Ovary (tissue), 9 donors: ENCODE results near the gene CNPY3. TPM values are rescaled to one million over a fixed set of nuclear protein-coding genes. Genes with fewer than 3 reads are reported as not detected.

Experiments used
- DNase-seq, 5 donors: peaks; one replicate each; pipeline ENCODE4 v3.0.0-alpha.2; 2019 to 2020
- H3K27ac ChIP-seq, 2 donors: fragments of 200-600 bp; one replicate each; pipeline versions ENCODE4 v1.5.1 to v1.8.0; 2019 to 2022
- H3K27me3 ChIP-seq: fragments of 200-600 bp; one replicate; pipeline ENCODE4 v1.8.0; 2022
- H3K36me3 ChIP-seq: fragments of 200-600 bp; sonication (generic); one replicate; pipeline ENCODE4 v1.5.1; 2019
- H3K4me1 ChIP-seq: one replicate; pipeline ENCODE4 v1.8.1; 2013; ENCODE audit warnings: mild to moderate bottlenecking, moderate library complexity; ENCODE audit not compliant: insufficient read depth
- H3K4me3 ChIP-seq: fragments of 200-600 bp; sonication (generic); one replicate; pipeline ENCODE4 v1.5.1; 2017
- H3K9me3 ChIP-seq, 2 donors: fragments of 200-600 bp in 1 of 2; sonication (generic) in 1 of 2; one replicate each; pipeline versions ENCODE4 v1.5.1 to v1.8.1; 2013 to 2019; ENCODE audit warnings: mild to moderate bottlenecking in 1 of 2, moderate library complexity in 1 of 2
- EP300 ChIP-seq: sonication (generic); formaldehyde crosslinking; IDR thresholded peaks from one replicate; pipeline ENCODE4 v1.6.1; 2017; ENCODE audit warnings: antibody characterized with exemption
- POLR2A ChIP-seq: fragments of 450-650 bp; IDR thresholded peaks from one replicate; pipeline ENCODE4 v1.6.1; 2017; ENCODE audit warnings: antibody characterized with exemption, mild to moderate bottlenecking, moderate library complexity
- WGBS, 3 donors: extraction: QIAGEN DNeasy Blood & Tissue Kit in 1 of 3; methylation state at CpG; one replicate each; pipeline versions ENCODE4 v1.1.5 to v1.1.7; 2013 to 2017; 5-methylcytosine and 5-hydroxymethylcytosine counted together
- intact Hi-C, 4 donors: fragments of 100-400 bp; cut with DNase I; formaldehyde crosslinking; loops; one replicate each; pipeline versions ENCODE4 v1.11.0 to v1.15.1; 2022 to 2023
- polyA plus RNA-seq, 2 donors: library from polyadenylated mRNA; stranded (reverse); fragments of 200-250 nt in 1 of 2; fragments of 350-450 nt in 1 of 2; fragmentation: Illumina TruSeq in 1 of 2; extraction: RNeasy Lipid Tissue Mini Kit (QIAGEN cat#74804) in 1 of 2; gene quantifications; one replicate each; pipeline ENCODE4 v1.2.3, GENCODE V29; 2013 to 2014
- total RNA-seq, 7 donors: library from RNA; depleted of rRNA in 2 of 7; stranded (reverse); fragments of >200 nt in 2 of 7; fragmentation: NEBNext Ultra II Directional in 3 of 7; extraction: Animal tissue kit (Norgen Biotek cat#: 25700) in 3 of 7; gene quantifications; one replicate each; pipeline versions ENCODE4 v1.1.0 to v1.2.4, GENCODE V29; 2016 to 2023
- TF ChIP-seq, protein P1 (sequence below), 3 donors: fragments of 450-650 bp in 2 of 3; fragments of 200-600 bp in 1 of 3; IDR thresholded peaks; one replicate each; pipeline versions ENCODE4 v1.5.1 to v1.8.0; 2016 to 2022; ENCODE audit warnings: antibody characterized with exemption in 3 of 3, mild to moderate bottlenecking in 1 of 3
- donor health status: DM: no; HTN: no; CAD: no; lungs with moderate emphysema.
- donor health status: DM: no; HTN: no; CAD: no.
- donor health status: Bipolar disorder and iron deficiency.
- donor health status: DM: yes; HTN: yes; CAD: no.
- donor health status: DM: no; HTN: no; CAD: no.
- donor health status: DM: yes; HTN: yes; CAD: no.

The CNPY3 gene
- total and polyA plus RNA-seq, 9 donors, result 25.3 to 61.2 (median 41.3) TPM

DNA sequence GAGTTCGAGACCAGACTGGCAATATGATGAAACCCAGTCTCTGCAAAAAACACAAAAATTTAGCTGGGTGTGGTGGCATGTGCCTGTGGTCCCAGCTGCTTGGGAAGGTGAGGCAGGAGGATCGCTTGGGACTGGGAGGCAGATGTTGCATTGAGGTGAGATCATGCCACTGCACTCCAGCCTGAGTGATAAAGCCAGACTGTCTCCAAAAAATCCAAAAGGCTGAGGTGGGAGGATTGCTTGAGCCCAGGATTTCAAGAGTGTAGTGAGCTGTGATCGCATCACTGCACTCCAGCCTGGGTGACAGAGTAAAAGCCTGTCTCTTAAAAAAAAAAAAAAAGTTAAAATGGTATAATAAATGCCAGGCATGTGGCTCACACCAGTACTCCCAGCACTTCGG is 14.7 kb upstream of the CNPY3 start:
- no peaks in the 10 kb centered on the region for H3K27me3 ChIP-seq
- DNase-seq, result no peak
- 69 to 72% (median 70%) methylated on average over 4 of the region's 4 CpGs for WGBS, 3 donors
- no peaks in the 10 kb centered on the region for H3K9me3 ChIP-seq
- no peak overlapping the region for H3K27ac ChIP-seq
- intact Hi-C loops, result loop anchor here in 1 of 4 donors (10.0 kb wide), 1 partner anchor 50 kb away; the partner anchor contains the start of gene GNMT
- no peak overlapping the region for H3K4me3 ChIP-seq
- peaks cover 4% of the 10 kb centered on the region for H3K4me1 ChIP-seq
- no peaks in the 10 kb centered on the region for H3K36me3 ChIP-seq
- TF ChIP-seq EP300 (no peak), POLR2A (no peak)
- TF ChIP-seq, protein P1, sequence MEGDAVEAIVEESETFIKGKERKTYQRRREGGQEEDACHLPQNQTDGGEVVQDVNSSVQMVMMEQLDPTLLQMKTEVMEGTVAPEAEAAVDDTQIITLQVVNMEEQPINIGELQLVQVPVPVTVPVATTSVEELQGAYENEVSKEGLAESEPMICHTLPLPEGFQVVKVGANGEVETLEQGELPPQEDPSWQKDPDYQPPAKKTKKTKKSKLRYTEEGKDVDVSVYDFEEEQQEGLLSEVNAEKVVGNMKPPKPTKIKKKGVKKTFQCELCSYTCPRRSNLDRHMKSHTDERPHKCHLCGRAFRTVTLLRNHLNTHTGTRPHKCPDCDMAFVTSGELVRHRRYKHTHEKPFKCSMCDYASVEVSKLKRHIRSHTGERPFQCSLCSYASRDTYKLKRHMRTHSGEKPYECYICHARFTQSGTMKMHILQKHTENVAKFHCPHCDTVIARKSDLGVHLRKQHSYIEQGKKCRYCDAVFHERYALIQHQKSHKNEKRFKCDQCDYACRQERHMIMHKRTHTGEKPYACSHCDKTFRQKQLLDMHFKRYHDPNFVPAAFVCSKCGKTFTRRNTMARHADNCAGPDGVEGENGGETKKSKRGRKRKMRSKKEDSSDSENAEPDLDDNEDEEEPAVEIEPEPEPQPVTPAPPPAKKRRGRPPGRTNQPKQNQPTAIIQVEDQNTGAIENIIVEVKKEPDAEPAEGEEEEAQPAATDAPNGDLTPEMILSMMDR (IDR thresholded peaks at IDR 0.05), result no peak

DNA sequence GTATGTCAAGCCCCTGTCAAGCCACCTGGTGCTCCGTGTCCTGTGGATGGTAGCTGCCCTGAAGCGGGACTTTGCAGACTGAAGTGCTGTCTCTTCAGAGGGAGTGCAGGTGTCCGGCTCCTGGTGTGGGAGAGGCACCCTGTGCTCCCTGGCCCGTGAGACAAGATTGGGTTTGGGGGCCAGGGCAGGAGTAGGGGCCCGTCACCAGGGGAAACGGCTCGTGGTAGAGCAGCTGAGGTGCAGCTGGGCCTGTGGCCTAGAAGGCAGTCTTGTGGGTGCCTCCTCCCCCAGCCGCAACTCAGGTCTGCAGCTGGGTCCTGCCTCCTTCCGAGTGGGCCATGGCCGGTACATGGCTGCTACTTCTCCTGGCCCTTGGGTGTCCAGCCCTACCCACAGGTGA is 13.5 kb upstream of the CNPY3 start, which contains the start of gene PTCRA:
Gene PTCRA (plus strand): TSS at position 322 of the 400 bp plus-strand sequence. CDS start 17 bp downstream, at position 339.
- Histone ChIP-seq H3K36me3 (no peaks in the 10 kb centered on the region), H3K27ac (no peak within 1 kb of the TSS), H3K9me3 (no peaks in the 10 kb centered on the region), H3K27me3 (no peaks in the 10 kb centered on the region), H3K4me1 (peaks cover 4% of the 10 kb centered on the region), H3K4me3 (no peak within 1 kb of the TSS)
- WGBS, 3 donors, result 71 to 79% (median 77%) methylated on average over 10 of the region's 10 CpGs
- DNase-seq, result no peak
- intact Hi-C loops, result loop anchor here in 2 of 4 donors (5.0 to 10.0 kb wide), 2 partner anchors 49 to 232 kb away; partner anchors contain the start of gene GNMT (in 1 of the 2)
- TF ChIP-seq EP300 (no peak), POLR2A (no peak)
- TF ChIP-seq, protein P1 (IDR thresholded peaks at IDR 0.05), result no peak

GRCh38 chr6:42916288-42916687 is 13.0 kb upstream of the CNPY3 start:
- TF ChIP-seq EP300, result no peak
- TF ChIP-seq POLR2A, result no peak
- TF ChIP-seq, protein P1 (IDR thresholded peaks at IDR 0.05), result no peak
- WGBS, 3 donors, result 82 to 93% (median 84%) methylated on average over 1 of the region's 1 CpG
- Histone ChIP-seq H3K4me3 (no peak overlapping the region), H3K36me3 (no peaks in the 10 kb centered on the region), H3K27me3 (no peaks in the 10 kb centered on the region), H3K9me3 (no peaks in the 10 kb centered on the region), H3K27ac (no peak overlapping the region), H3K4me1 (peaks cover 3% of the 10 kb centered on the region)
- DNase-seq, result no peak
- intact Hi-C loops, result loop anchor here in 2 of 4 donors (5.0 to 10.0 kb wide), 2 partner anchors 49 to 231 kb away; partner anchors contain the start of gene GNMT (in 1 of the 2)

- TF ChIP-seq, protein P1 (IDR thresholded peaks at IDR 0.05), result no peak
- TF ChIP-seq POLR2A (no peak), EP300 (no peak)
- Histone ChIP-seq H3K27ac (no peak overlapping the region), H3K9me3 (no peaks in the 10 kb centered on the region), H3K36me3 (no peaks in the 10 kb centered on the region), H3K4me3 (no peak overlapping the region), H3K27me3 (no peaks in the 10 kb centered on the region), H3K4me1 (no peaks in the 10 kb centered on the region)
- intact Hi-C loops, result no loop called here
- no peak for DNase-seq
- WGBS, 3 donors, result 53 to 65% (median 54%) methylated on average over 6 of the region's 6 CpGs
Observed at GRCh38 chr6:42921801-42922200, 7.5 kb upstream of the CNPY3 start.
